ENCODE measurements around the gene XBP1.
"Not testable (repeated sequence)": the region's sequence is repeated elsewhere in the genome, so short reads cannot be mapped to it uniquely, and the experiment has no call there.

The XBP1 gene

GRCh38 chr22:28800308-28801041 is at the start of gene XBP1:
TSS of gene XBP1 (minus strand) at chr22:28800569.
- DNase-seq: peak; percentile 63 to 92

GRCh38 chr22:28846994-28847393 is 46.6 kb upstream of the XBP1 start:
- DNase-seq: no peak

- DNase-seq: not testable (repeated sequence)
These were observed 43.9 kb upstream of the XBP1 start for GRCh38 chr22:28844277-28844676.

- DNase-seq: no peak
These were observed 43.3 kb upstream of the XBP1 start for GRCh38 chr22:28843633-28844032.

GRCh38 chr22:28841111-28841510 is 40.7 kb upstream of the XBP1 start:
- no peak for DNase-seq

DNA sequence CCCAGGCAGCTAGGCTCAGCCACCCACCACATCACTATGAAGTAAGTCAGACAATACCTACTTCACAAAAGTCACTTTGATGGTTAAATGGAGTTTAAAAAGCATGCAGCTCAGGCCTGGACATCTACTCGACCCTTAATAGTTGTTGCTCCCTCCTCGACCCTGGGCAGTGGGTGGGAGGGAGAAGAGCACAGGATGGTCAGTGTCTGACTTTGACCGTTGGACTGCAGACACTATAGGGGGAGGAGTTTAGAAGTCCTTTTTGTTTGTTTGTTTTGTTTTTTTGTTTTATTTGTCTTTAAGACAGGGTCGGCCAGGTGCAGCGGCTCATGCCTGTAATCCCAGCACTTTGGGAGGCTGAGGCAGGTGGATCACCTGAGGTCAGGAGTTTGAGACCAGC is 38.6 kb upstream of the XBP1 start:
- DNase-seq: no peak

GRCh38 chr22:28837640-28838039 is 37.3 kb upstream of the XBP1 start:
- DNase-seq: no peak

GRCh38 chr22:28835630-28836189 is 35.3 kb upstream of the XBP1 start:
- DNase-seq: no peak

DNA sequence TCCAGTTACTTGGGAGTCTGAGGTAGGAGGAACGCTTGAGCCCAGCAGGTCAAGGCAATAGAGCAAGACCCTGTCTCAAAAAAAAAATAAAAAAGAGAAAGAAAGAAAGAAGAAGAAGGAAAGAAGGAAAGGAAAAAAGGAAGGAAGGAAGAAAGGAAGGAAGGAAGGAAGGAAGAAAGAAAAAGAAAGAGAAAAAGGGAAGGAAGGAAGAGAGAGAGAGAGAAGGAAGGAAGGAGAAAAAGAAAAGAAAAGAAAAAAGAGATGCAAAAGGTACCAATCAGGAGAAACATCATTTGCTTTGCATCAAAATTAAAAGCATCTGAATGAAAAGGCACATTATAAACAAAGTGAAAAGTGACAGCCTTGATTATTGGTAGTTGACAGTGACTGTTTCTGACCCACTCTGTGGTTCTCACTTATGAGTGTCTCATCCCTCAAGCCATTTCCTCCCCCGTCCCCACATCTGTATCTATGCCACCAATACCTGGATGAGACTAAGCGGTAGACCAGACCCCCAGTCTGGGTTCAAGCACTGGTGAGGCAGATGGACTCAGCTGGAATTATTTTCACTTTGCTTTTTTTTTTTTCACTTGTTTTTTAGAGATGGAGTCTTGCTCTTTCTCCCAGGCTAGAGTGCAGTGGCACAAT is 33.0 kb upstream of the XBP1 start:
- no peak for DNase-seq

DNA sequence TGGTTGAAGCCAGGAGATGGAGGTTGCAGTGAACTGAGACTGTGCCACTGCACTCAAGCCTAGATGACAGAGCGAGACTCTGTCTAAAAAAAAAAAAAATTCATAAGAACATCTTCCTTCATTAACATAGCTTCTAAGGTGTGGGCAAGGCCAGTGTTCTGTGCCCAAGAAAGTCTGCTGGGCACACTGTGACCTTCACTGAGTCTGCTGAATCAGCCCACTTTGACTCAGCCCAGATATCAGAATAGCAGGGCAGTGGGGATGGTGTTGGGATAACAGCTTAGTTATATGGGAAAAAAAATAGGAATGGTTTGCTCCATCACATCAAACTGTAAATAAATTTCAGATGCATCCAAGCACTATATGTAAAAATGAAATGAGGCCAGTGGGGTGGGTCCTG is 32.4 kb upstream of the XBP1 start:
- no peak for DNase-seq

DNA sequence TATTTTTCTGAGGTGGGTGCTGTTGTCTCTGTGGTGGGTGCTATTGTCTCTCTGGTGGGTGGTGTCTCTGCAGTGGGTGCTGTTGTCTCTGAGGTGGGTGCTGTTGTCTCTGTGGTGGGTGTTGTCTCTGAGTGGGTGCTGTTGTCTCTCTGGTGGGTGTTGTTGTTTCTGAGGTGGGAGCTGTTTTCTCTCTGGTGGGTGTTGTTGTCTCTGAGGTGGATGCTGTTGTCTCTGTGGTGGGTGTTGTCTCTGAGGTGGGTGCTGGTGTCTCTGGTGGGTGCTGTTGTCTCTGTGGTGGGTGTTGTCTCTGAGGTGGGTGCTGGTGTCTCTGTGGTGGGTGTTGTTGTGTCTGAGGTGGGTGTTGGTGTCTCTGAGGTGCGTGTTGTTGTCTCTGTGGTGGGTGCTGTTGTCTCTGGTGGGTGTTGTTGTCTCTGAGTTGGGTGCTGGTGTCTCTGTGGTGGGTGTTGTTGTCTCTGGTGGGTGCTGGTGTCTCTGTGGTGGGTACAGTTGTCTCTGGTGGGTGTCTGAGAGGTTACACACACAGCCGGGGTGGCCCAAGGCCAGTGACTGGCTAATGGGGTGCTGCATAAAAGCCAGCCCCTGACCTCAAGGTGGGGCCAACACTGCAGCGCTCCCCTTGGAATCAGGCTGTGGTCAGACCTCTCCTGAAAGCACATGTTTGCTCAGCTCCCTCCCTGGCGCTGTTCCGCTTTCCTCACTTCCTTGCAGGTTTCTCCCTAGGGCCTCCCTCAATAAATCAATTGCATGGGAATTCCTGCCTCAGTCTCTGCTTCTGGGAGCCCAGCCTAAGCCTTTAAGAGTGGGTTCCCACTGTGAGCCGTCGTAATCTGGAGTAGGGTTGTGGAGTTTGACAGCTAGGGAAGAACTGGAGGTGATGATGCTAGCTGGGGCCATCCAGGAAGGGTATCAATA is 31.0 kb upstream of the XBP1 start:
- no peak for DNase-seq

DNA sequence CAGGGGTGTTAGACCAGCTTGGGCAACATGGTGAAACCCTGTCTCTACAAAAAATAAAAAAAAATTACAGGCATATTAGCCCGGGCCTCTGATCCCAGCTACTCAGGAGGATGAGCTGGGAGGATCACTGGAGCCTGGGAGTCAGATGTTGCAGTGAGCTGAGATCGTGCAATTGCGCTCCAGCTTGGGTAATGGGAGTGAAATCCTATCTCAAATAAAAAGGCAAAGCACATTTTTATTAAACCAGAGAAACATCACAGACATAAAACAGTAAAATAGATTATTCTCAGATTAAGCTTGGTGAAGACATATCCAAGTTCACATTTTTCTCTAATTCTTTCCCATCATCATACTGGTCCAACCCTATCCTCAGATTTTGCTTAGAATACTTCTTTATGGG is 30.1 kb upstream of the XBP1 start:
- DNase-seq: no peak

DNA sequence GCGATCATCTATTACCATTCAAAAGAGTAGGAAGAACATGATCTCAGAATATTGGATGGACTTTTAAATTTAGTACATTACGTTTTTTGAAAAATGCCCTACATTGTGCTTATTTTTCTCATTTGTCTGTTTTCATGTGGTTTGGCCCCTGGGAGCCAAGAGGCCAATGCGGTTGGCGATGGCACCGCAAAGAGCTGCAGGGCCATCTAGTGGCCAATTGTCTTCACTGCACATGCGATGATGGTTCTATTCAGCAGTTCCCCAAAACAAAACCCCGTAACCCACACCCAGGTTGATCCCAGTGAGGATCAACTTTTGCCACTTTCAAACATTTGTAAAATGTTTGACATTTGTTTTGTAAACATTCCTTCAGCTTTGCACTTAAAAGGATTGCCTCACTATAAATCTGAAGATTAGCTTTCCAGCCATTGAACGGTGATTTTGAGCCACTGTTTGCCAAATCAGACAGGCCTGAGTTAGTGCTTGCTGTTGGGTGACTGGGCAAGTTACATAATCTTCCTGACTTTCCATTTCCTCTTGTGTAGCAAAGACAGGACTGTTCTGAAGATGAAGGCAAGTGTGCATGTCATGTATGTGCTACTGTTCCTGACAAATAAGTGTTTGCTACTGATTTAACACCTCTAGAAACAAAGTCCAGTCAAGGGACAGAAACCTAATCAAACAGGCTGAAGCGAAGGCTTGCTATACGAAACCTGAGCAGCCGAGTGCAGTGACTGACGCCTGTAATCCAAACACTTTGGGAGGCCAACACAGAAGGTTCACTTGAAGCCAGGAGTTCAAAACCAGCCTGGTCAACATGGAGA is 29.2 kb upstream of the XBP1 start:
- peak in 1 of 2 experiments; percentile 66 for DNase-seq

GRCh38 chr22:28826921-28827320 is 26.6 kb upstream of the XBP1 start:
- DNase-seq: no peak

GRCh38 chr22:28826430-28826829 is 26.1 kb upstream of the XBP1 start:
- DNase-seq: not testable (repeated sequence)

- not testable (repeated sequence) for DNase-seq
These were observed 24.1 kb upstream of the XBP1 start for GRCh38 chr22:28824455-28824854.

DNA sequence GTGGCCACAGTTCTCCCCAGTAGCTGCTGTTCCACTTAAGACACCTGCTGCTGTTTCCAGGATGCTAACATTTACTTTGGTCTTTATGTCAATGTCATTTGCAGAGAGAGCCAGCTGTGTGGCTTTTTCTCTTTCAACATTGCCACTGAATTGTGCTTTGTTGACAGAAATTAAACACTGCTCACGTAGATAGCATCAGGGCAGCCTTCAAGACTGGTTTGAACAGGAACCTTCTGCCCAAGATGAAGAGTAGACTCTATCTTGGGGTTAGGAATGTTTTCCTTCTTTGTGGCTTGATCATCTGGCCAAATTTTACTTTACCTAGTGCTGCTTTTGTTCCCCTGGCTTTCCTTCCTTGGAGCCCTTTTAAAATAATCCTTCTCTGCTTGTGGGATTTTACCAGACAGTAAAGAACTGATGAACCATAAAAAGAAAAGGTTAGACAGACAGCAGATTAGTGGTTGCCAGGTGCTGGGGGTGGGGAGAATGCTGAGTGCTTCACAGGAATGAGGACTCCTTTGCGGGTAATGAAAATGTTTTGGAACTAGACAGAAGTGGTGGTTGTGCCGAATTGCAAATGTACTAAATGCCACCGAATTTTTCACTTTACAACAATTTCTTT is 22.7 kb upstream of the XBP1 start:
- DNase-seq: peak in 1 of 2 experiments; percentile 23

DNA sequence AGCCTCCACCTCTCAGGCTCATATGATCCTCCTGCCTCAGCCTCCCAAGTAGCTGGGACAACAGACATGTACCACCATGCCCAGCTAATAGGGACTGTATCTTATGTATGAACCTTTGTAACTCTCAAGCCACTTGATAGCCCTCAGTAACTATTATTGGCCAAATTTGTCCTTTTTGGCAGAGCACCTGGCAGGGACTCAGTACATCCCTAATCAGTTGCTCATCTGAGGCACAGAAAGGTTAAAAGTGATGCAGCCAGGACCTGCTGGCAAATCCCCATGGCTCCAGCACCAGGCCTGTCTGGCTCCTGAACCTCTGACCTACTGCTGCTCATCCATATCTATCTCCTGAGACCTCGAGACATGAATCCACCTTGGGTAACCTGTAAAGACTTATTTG is 21.1 kb upstream of the XBP1 start:
- no peak for DNase-seq

- no peak for DNase-seq
These were observed 20.5 kb upstream of the XBP1 start for GRCh38 chr22:28820885-28821284.

- peak in 1 of 2 experiments; percentile 3 for DNase-seq
These were observed 19.1 kb upstream of the XBP1 start for GRCh38 chr22:28819253-28820096.
